ENCODE results near the gene NUDT22.

DNA sequence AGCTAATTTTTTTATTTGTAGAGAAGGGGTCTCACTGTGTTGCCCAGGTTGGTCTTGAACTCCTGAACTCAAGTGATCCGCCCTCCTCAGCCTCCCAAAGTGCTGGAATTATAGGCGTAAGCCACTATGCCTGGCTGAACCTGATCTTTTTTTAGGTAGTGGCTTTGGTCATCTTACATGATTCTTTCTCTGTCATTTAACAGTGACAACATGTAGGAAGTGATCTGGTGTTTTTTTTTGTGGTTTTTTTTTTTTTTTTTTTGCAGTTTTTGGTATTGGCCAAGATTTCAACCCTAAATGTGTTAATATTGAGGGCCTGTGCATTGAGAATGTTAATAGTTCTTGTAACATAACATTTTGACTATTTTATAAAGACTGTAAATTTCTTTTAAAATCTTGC lies 27.6 kb upstream of the NUDT22 start:
- TF ChIP-seq ZBTB7A (IDR thresholded peaks at IDR 0.05; ENCODE audit: low read depth): no peak
- TF ChIP-seq EP300 (IDR thresholded peaks at IDR 0.05; ENCODE audit: borderline replicate concordance): no peak
- TF ChIP-seq, protein P1, sequence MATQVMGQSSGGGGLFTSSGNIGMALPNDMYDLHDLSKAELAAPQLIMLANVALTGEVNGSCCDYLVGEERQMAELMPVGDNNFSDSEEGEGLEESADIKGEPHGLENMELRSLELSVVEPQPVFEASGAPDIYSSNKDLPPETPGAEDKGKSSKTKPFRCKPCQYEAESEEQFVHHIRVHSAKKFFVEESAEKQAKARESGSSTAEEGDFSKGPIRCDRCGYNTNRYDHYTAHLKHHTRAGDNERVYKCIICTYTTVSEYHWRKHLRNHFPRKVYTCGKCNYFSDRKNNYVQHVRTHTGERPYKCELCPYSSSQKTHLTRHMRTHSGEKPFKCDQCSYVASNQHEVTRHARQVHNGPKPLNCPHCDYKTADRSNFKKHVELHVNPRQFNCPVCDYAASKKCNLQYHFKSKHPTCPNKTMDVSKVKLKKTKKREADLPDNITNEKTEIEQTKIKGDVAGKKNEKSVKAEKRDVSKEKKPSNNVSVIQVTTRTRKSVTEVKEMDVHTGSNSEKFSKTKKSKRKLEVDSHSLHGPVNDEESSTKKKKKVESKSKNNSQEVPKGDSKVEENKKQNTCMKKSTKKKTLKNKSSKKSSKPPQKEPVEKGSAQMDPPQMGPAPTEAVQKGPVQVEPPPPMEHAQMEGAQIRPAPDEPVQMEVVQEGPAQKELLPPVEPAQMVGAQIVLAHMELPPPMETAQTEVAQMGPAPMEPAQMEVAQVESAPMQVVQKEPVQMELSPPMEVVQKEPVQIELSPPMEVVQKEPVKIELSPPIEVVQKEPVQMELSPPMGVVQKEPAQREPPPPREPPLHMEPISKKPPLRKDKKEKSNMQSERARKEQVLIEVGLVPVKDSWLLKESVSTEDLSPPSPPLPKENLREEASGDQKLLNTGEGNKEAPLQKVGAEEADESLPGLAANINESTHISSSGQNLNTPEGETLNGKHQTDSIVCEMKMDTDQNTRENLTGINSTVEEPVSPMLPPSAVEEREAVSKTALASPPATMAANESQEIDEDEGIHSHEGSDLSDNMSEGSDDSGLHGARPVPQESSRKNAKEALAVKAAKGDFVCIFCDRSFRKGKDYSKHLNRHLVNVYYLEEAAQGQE (IDR thresholded peaks at IDR 0.05; ENCODE audit: low read depth): no peak
- no peak for TF ChIP-seq TAF1 (IDR thresholded peaks at IDR 0.05; ENCODE audit: low read depth)
- TF ChIP-seq EGR1 (IDR thresholded peaks at IDR 0.05): no peak
- no peak for TF ChIP-seq CREB1 (IDR thresholded peaks at IDR 0.05; ENCODE audit: low read depth)
- TF ChIP-seq, protein P2, sequence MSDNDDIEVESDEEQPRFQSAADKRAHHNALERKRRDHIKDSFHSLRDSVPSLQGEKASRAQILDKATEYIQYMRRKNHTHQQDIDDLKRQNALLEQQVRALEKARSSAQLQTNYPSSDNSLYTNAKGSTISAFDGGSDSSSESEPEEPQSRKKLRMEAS (IDR thresholded peaks at IDR 0.05): no peak
- TF ChIP-seq RAD21 (IDR thresholded peaks at IDR 0.05; ENCODE audit: low read depth): no peak
- TF ChIP-seq CEBPB (IDR thresholded peaks at IDR 0.05): no peak
- no peak for TF ChIP-seq TCF12 (IDR thresholded peaks at IDR 0.05; ENCODE audit: low read depth)
- no peak for TF ChIP-seq TEAD4 (IDR thresholded peaks at IDR 0.05)
- no peak for TF ChIP-seq USF1 (IDR thresholded peaks at IDR 0.05)
- TF ChIP-seq YY1 (IDR thresholded peaks at IDR 0.05; ENCODE audit: low read depth): no peak
- TF ChIP-seq FOXM1 (IDR thresholded peaks at IDR 0.05; ENCODE audit: borderline replicate concordance, low read depth): no peak
